Sigmoid colon (tissue), 7 donors: ENCODE data around the gene PIK3C2G. TPM values are rescaled to one million over a fixed set of nuclear protein-coding genes. Genes with fewer than 3 reads are reported as not detected.

Experiments used
- DNase-seq: peaks from one replicate; pipeline ENCODE4 v3.0.0-alpha.2; 2019
- H3K27ac ChIP-seq, 4 donors: fragments of 200-600 bp; sonication (generic); one replicate each; pipeline ENCODE4 v1.5.1; 2016 to 2019; ENCODE audit warnings: mild to moderate bottlenecking in 1 of 4
- H3K27me3 ChIP-seq, 3 donors: fragments of 200-600 bp; sonication (generic); one replicate each; pipeline ENCODE4 v1.5.1; 2019; ENCODE audit warnings: mild to moderate bottlenecking in 1 of 3
- H3K36me3 ChIP-seq, 4 donors: fragments of 200-600 bp; sonication (generic); one replicate each; pipeline ENCODE4 v1.5.1; 2016 to 2019
- H3K4me1 ChIP-seq, 4 donors: fragments of 200-600 bp; sonication (generic); one replicate each; pipeline ENCODE4 v1.5.1; 2017 to 2019
- H3K4me3 ChIP-seq, 4 donors: fragments of 200-600 bp; sonication (generic); one replicate each; pipeline ENCODE4 v1.5.1; 2017 to 2019; ENCODE audit warnings: mild to moderate bottlenecking in 2 of 4, moderate library complexity in 1 of 4
- H3K9me3 ChIP-seq, 4 donors: fragments of 200-600 bp in 3 of 4; sonication (generic) in 3 of 4; one replicate each; pipeline versions ENCODE4 v1.5.1 to v1.6.1; 2013 to 2019
- EP300 ChIP-seq, 4 donors: sonication (generic); formaldehyde crosslinking; IDR thresholded peaks; one replicate each; pipeline ENCODE4 v1.6.1; 2017; ENCODE audit warnings: antibody characterized with exemption in 4 of 4
- POLR2A ChIP-seq, 2 donors: fragments of 450-650 bp; IDR thresholded peaks; one replicate each; pipeline ENCODE4 v1.6.1; 2016; ENCODE audit warnings: antibody characterized with exemption in 2 of 2, mild to moderate bottlenecking in 2 of 2, moderate library complexity in 2 of 2
- POLR2AphosphoS5 ChIP-seq, 4 donors: sonication (generic); formaldehyde crosslinking; IDR thresholded peaks; one replicate each; pipeline ENCODE4 v1.6.1; 2017; ENCODE audit warnings: antibody characterized with exemption in 4 of 4
- WGBS, 2 donors: extraction: QIAGEN DNeasy Blood & Tissue Kit; methylation state at CpG; one replicate each; pipeline ENCODE4 v1.1.7; 2013; 5-methylcytosine and 5-hydroxymethylcytosine counted together
- intact Hi-C: fragments of 100-400 bp; cut with DNase I; formaldehyde crosslinking; loops from one replicate; pipeline ENCODE4 v1.15.1; 2023
- polyA plus RNA-seq, 3 donors: library from polyadenylated mRNA; stranded (reverse); fragments of 200-250 nt; gene quantifications; one replicate each; pipeline ENCODE4 v1.2.3, GENCODE V29; 2013
- total RNA-seq, 4 donors: library from RNA; depleted of rRNA; stranded (reverse); fragments of >200 nt; gene quantifications; one replicate each; pipeline ENCODE4 v1.1.0, GENCODE V29; 2016
- TF ChIP-seq, protein P1 (sequence below), 4 experiments: fragments of 450-650 bp in 3 of 4; fragments of 200-600 bp in 1 of 4; IDR thresholded peaks; one replicate each; pipeline ENCODE4 v1.5.1; 2016 to 2019; ENCODE audit warnings: antibody characterized with exemption in 4 of 4, mild to moderate bottlenecking in 3 of 4, moderate library complexity in 2 of 4
- donor health status: healthy with polysubstance abuse.
- donor health status: Bipolar disorder and iron deficiency.
- donor health status: healthy.

Gene PIK3C2G
- total and polyA plus RNA-seq, 7 donors: 0.07 to 1.7 (median 0.63) TPM; not detected in 1

DNA sequence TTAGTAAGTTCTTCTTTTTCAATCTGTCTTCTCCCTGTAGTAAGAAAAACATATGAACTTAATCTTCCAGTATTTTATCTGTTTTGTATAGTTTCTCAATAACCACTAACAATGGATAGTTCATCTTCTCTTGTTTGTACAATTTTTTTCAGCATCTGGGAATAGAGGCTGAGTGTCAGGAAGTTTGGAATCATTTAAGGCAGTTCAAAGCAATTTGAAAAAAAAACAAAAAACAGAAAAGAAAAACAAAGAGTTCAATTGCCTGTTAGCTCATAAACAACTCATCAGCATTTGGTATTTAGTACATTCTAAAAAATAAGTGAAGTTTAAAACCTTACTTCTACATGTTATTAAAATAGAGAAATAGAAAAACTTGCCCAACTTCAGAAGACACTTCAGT lies 359.7 kb downstream of the PIK3C2G start:
- TF ChIP-seq POLR2A (IDR thresholded peaks at IDR 0.05) (no peak), POLR2AphosphoS5 (IDR thresholded peaks at IDR 0.05) (no peak), EP300 (IDR thresholded peaks at IDR 0.05) (no peak)
- TF ChIP-seq, protein P1, sequence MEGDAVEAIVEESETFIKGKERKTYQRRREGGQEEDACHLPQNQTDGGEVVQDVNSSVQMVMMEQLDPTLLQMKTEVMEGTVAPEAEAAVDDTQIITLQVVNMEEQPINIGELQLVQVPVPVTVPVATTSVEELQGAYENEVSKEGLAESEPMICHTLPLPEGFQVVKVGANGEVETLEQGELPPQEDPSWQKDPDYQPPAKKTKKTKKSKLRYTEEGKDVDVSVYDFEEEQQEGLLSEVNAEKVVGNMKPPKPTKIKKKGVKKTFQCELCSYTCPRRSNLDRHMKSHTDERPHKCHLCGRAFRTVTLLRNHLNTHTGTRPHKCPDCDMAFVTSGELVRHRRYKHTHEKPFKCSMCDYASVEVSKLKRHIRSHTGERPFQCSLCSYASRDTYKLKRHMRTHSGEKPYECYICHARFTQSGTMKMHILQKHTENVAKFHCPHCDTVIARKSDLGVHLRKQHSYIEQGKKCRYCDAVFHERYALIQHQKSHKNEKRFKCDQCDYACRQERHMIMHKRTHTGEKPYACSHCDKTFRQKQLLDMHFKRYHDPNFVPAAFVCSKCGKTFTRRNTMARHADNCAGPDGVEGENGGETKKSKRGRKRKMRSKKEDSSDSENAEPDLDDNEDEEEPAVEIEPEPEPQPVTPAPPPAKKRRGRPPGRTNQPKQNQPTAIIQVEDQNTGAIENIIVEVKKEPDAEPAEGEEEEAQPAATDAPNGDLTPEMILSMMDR (IDR thresholded peaks at IDR 0.05): no peak
- Histone ChIP-seq H3K27me3 (no peaks in the 10 kb centered on the region), H3K4me1 (no peaks in the 10 kb centered on the region), H3K36me3 (no peaks in the 10 kb centered on the region), H3K9me3 (no peaks in the 10 kb centered on the region), H3K4me3 (no peak overlapping the region), H3K27ac (no peak overlapping the region)
- intact Hi-C loops: no loop called here
- DNase-seq: no peak

DNA sequence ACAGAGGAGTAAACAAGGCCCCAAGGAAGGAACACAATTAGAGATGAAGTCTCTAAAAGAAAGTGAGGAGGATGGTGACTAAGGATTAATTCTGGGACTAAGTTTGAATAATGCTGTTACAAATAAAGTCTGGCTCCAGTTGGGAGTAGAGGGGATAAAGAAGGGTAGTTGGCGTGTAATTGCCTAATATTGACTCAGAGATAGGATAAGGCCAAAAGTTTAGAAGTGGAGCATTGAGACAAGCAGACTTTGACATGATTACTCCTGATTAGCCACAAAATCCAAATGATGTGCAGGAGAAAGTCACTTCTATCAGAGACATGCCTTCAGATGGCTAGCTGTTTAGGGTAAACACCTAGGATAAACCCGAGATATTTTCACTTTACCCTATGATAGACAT lies 368.1 kb downstream of the PIK3C2G start:
- no peaks in the 10 kb centered on the region for H3K4me1 ChIP-seq
- H3K4me3 ChIP-seq: no peak overlapping the region
- H3K27me3 ChIP-seq: no peaks in the 10 kb centered on the region
- H3K27ac ChIP-seq: no peak overlapping the region
- intact Hi-C loops: no loop called here
- WGBS, 2 donors: 90 to 91% methylated on average over 2 of the region's 2 CpGs
- DNase-seq: no peak
- no peaks in the 10 kb centered on the region for H3K36me3 ChIP-seq
- TF ChIP-seq POLR2A (IDR thresholded peaks at IDR 0.05): no peak
- TF ChIP-seq POLR2AphosphoS5 (IDR thresholded peaks at IDR 0.05): no peak
- TF ChIP-seq, protein P1 (IDR thresholded peaks at IDR 0.05): no peak
- no peak for TF ChIP-seq EP300 (IDR thresholded peaks at IDR 0.05)
- no peaks in the 10 kb centered on the region for H3K9me3 ChIP-seq

DNA sequence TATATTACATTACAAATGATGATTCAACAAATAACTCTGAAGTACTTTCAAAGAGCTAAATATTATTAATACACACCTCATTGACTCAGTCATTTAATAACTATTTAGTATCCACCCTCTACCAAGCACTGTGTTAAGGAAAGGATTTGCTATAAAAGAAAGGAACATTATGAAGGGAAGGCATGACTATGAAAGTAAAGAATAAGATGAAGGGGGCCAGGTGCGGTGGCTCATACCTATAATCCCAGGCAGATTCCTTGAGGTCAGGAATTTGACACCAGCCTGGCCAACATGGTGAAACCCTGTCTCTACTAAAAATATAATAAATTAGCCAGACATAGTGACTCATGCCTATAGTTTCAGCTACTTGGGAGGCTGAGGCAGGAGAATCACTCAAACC lies 368.6 kb downstream of the PIK3C2G start:
- 94 to 96% methylated on average over 1 of the region's 1 CpG for WGBS, 2 donors
- no peak overlapping the region for H3K4me3 ChIP-seq
- H3K27me3 ChIP-seq: no peaks in the 10 kb centered on the region
- H3K4me1 ChIP-seq: no peaks in the 10 kb centered on the region
- TF ChIP-seq POLR2A (IDR thresholded peaks at IDR 0.05): no peak
- TF ChIP-seq, protein P1 (IDR thresholded peaks at IDR 0.05): no peak
- no peak for TF ChIP-seq EP300 (IDR thresholded peaks at IDR 0.05)
- no peak for TF ChIP-seq POLR2AphosphoS5 (IDR thresholded peaks at IDR 0.05)
- H3K9me3 ChIP-seq: no peaks in the 10 kb centered on the region
- intact Hi-C loops: no loop called here
- H3K27ac ChIP-seq: no peak overlapping the region
- no peak for DNase-seq
- H3K36me3 ChIP-seq: no peaks in the 10 kb centered on the region

DNA sequence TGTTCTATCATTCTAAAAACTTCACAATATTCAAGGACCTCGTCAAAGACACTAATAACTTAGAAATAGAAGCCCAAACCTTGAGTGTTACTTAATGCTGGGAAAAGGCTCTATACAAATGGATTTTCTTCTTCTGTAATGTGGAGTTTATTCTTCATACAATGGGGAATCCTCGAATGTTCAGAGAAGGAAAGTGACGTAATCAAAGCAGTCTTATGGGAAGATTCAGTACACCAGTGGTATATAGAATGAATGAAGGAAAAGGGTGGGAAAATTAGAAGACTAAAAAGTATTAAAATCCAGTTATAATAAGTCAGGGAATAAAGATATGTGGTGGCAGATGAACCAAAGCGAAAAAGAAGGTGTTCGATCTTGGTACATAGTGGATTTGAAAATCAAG lies 370.0 kb downstream of the PIK3C2G start:
- Histone ChIP-seq H3K27ac (no peak overlapping the region), H3K4me3 (no peak overlapping the region), H3K27me3 (no peaks in the 10 kb centered on the region), H3K36me3 (no peaks in the 10 kb centered on the region), H3K4me1 (no peaks in the 10 kb centered on the region), H3K9me3 (peaks cover 0 to 1% (median 0%) of the 10 kb centered on the region in 4 donors)
- intact Hi-C loops: no loop called here
- 89 to 90% methylated on average over 5 of the region's 5 CpGs for WGBS, 2 donors
- DNase-seq: no peak
- TF ChIP-seq, protein P1 (IDR thresholded peaks at IDR 0.05): no peak
- TF ChIP-seq POLR2AphosphoS5 (IDR thresholded peaks at IDR 0.05) (no peak), POLR2A (IDR thresholded peaks at IDR 0.05) (no peak), EP300 (IDR thresholded peaks at IDR 0.05) (no peak)

DNA sequence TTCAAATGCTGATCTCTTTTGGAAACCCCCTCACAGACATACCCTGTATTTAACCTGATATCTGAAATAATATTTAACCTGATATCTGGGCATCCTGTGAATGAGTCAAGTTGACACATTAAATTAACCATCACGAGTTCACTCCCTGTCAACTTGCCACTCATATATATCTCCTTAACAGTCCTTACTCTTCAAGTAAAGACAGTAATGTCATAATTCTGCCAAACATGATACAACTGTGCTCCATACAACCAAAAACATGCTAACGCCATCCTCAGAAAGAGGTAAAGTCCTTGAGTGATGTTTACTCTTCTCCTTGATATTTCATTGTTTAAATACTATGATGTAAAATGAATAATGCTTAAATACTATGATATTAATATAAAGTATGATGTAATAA lies 371.5 kb downstream of the PIK3C2G start:
- WGBS, 2 donors: 55 to 80% methylated on average over 2 of the region's 2 CpGs
- no peak for DNase-seq
- Histone ChIP-seq H3K36me3 (no peaks in the 10 kb centered on the region), H3K9me3 (peaks cover 0 to 1% (median 0%) of the 10 kb centered on the region in 4 donors), H3K4me3 (no peak overlapping the region), H3K4me1 (no peaks in the 10 kb centered on the region), H3K27ac (no peak overlapping the region), H3K27me3 (no peaks in the 10 kb centered on the region)
- no peak for TF ChIP-seq POLR2A (IDR thresholded peaks at IDR 0.05)
- TF ChIP-seq POLR2AphosphoS5 (IDR thresholded peaks at IDR 0.05): no peak
- TF ChIP-seq, protein P1 (IDR thresholded peaks at IDR 0.05): no peak
- TF ChIP-seq EP300 (IDR thresholded peaks at IDR 0.05): no peak
- intact Hi-C loops: no loop called here
